GM12878 (cell line): ENCODE data around the gene RPS6KA5. TPM values are rescaled to one million over a fixed set of nuclear protein-coding genes. Genes with fewer than 3 reads are reported as not detected.

ENCODE experiments used
- ATAC-seq: fragments of 200-7000 bp; cut with Tn5 transposase; 3 replicates; pipeline ENCODE4 v1.9.1; 2020; ENCODE audit warnings: mild to moderate bottlenecking, moderate library complexity
- BruUV-seq: library from RNA; stranded (reverse); fragments of 400-500 nt; replicated peaks from 2 replicates; lab custom pipeline; 2021; lab: Mats Ljungman, UMichigan
- CTCF ChIA-PET: fragments of 300-600 bp; sonication (Branson Sonifier 250); formaldehyde crosslinking; extraction: SDS; loops from one replicate; lab custom pipeline; 2021; ENCODE audit warnings: inconsistent platforms; lab: Yijun Ruan, JAX
- POLR2A ChIA-PET: fragments of 350-600 bp; formaldehyde crosslinking; extraction: SDS; loops from one replicate; lab custom pipeline; 2021; ENCODE audit warnings: inconsistent platforms; lab: Charles Lee
- RAD21 ChIA-PET: fragments of 300-600 bp; sonication (Branson Sonifier 250); formaldehyde crosslinking; loops from one replicate; lab custom pipeline; 2023; ENCODE audit warnings: antibody characterized with exemption; ENCODE audit not compliant: unreplicated experiment; lab: Charles Lee
- SMC1A ChIA-PET: fragments of 300-600 bp; sonication (Branson Sonifier 250); formaldehyde crosslinking; loops from one replicate; lab custom pipeline; 2023; ENCODE audit not compliant: unreplicated experiment, uncharacterized antibody; lab: Charles Lee
- DNase-seq: peaks from one replicate; pipeline ENCODE4 v3.0.0-alpha.2; 2011; ENCODE audit warnings: low read depth, low spot score
- FAIRE-seq: peaks from 3 replicates; lab custom pipeline; 2011; peaks lifted over from hg19 to GRCh38; lab: Jason Lieb, UNC
- H2AFZ ChIP-seq: 2 replicates; pipeline ENCODE4 v1.6.0; 2011; ENCODE audit warnings: low read depth, low read length, control low read depth; ENCODE audit not compliant: control insufficient read depth
- H3K27ac ChIP-seq: 2 replicates; pipeline ENCODE4 v1.5.1; 2011; ENCODE audit warnings: control low read depth; ENCODE audit not compliant: control insufficient read depth, insufficient read depth
- H3K27me3 ChIP-seq, 2 experiments: replicated peaks in 1 of 2; 2 replicates each; pipeline versions ENCODE4 v1.6.0 to v1.6.1; 2011; ENCODE audit warnings: low read length in 1 of 2; ENCODE audit not compliant: control insufficient read depth in 2 of 2, insufficient read depth in 2 of 2
- H3K36me3 ChIP-seq, 2 experiments: 2 replicates each; pipeline ENCODE4 v1.5.1; 2011; ENCODE audit warnings: low read length in 1 of 2; ENCODE audit not compliant: control insufficient read depth in 2 of 2, insufficient read depth in 2 of 2
- H3K4me1 ChIP-seq: 2 replicates; pipeline ENCODE4 v1.6.1; 2011; ENCODE audit warnings: mild to moderate bottlenecking, low read length, moderate library complexity, mixed read lengths; ENCODE audit not compliant: control insufficient read depth, insufficient read depth
- H3K4me2 ChIP-seq: 2 replicates; pipeline ENCODE4 v1.6.0; 2011; ENCODE audit warnings: control low read depth; ENCODE audit not compliant: control insufficient read depth, insufficient read depth
- H3K4me3 ChIP-seq: fragments of 200-600 bp; sonication (generic); 2 replicates; pipeline ENCODE4 v1.5.1; 2016
- H3K79me2 ChIP-seq: 2 replicates; pipeline ENCODE4 v1.6.0; 2011; ENCODE audit warnings: low read length; ENCODE audit not compliant: control insufficient read depth, insufficient read depth
- H3K9ac ChIP-seq: 2 replicates; pipeline ENCODE4 v1.8.0; 2011; ENCODE audit warnings: low read length, control low read depth, mixed read lengths; ENCODE audit not compliant: control insufficient read depth, insufficient read depth
- H3K9me3 ChIP-seq: replicated peaks from 3 replicates; pipeline ENCODE4 v1.5.1; 2011; ENCODE audit warnings: mild to moderate bottlenecking, low read length; ENCODE audit not compliant: control insufficient read depth, insufficient read depth
- H4K20me1 ChIP-seq: 2 replicates; pipeline ENCODE4 v1.6.0; 2011; ENCODE audit not compliant: control insufficient read depth, insufficient read depth
- POLR2AphosphoS2 ChIP-seq: IDR thresholded peaks from 2 replicates; pipeline ENCODE4 v1.6.1; 2011; ENCODE audit warnings: low read depth, mild to moderate bottlenecking, low read length, improper control_type of control experiment, moderate library complexity
- SUZ12 ChIP-seq: fragments of 200-600 bp; sonication (generic); IDR thresholded peaks from one replicate; pipeline ENCODE4 v1.6.1; 2018; ENCODE audit warnings: antibody characterized with exemption, mild to moderate bottlenecking; ENCODE audit not compliant: unreplicated experiment
- TCF7 ChIP-seq: IDR thresholded peaks from 2 replicates; pipeline ENCODE4 v1.6.1; 2014; ENCODE audit warnings: antibody characterized with exemption, borderline replicate concordance
- WGBS: methylation state at CpG from one replicate; pipeline ENCODE4 v1.1.6; 2016; ENCODE audit warnings: low lambda C conversion rate; ENCODE audit not compliant: insufficient replicate concordance, insufficient coverage; ENCODE audit errors: missing lambda C conversion rate; 5-methylcytosine and 5-hydroxymethylcytosine counted together
- in situ Hi-C: fragments of 300-500 bp; cut with MboI; formaldehyde crosslinking; loops from 9 replicates; pipeline ENCODE4 v1.14.3; 2018; ENCODE audit warnings: mixed read lengths
- intact Hi-C: fragments of 100-400 bp; cut with micrococcal nuclease; formaldehyde crosslinking; loops from one replicate; pipeline ENCODE4 v1.14.2; 2022; ENCODE audit not compliant: unreplicated experiment
- polyA plus RNA-seq, 11 experiments: library from polyadenylated mRNA; depleted of rRNA in 4 of 11; unstranded in 6 of 11; stranded (reverse) in 5 of 11; fragments of >200 nt; fragmentation: Nextera tagmentation in 4 of 11; fragmentation: Illumina TruSeq in 1 of 11; extraction: Ambion mirVana in 4 of 11; extraction: Trizol in 1 of 11; gene quantifications; 1 replicate in 1 of 11; 2 replicates in 10 of 11; pipeline versions ENCODE4 v1.2.1 to v1.2.3, GENCODE V29; 2011 to 2016; ENCODE audit warnings: inconsistent platforms in 2 of 11, missing spikeins in 2 of 11, low read depth in 1 of 11
- total RNA-seq, 4 experiments: library from RNA; depleted of rRNA in 3 of 4; stranded (reverse); fragments of >200 nt in 3 of 4; fragmentation: Illumina TruSeq in 1 of 4; extraction: Trizol in 1 of 4; gene quantifications; 2 replicates each; pipeline versions ENCODE4 v1.2.1 to v1.2.3, GENCODE V29; 2013 to 2021
- TF ChIP-seq, protein P1 (sequence below), 3 experiments: IDR thresholded peaks in 2 of 3; conservative IDR thresholded peaks in 1 of 3; 2 replicates each; pipeline ENCODE4 v1.5.1; 2011; ENCODE audit warnings: low read depth in 3 of 3, low read length in 3 of 3, mild to moderate bottlenecking in 3 of 3, control low read depth in 2 of 3, moderate library complexity in 2 of 3, inconsistent platforms in 1 of 3, mixed read lengths in 1 of 3; ENCODE audit not compliant: control insufficient read depth in 2 of 3, insufficient read depth in 1 of 3; ENCODE audit errors: extremely low read depth in 1 of 3

RPS6KA5 gene
- total and polyA plus RNA-seq, 10 of the 15 experiments (the other 5 are each of a cell fraction or from before 2014, with no cell fraction given), result 1.4 to 7.0 (median 3.7) TPM

DNA sequence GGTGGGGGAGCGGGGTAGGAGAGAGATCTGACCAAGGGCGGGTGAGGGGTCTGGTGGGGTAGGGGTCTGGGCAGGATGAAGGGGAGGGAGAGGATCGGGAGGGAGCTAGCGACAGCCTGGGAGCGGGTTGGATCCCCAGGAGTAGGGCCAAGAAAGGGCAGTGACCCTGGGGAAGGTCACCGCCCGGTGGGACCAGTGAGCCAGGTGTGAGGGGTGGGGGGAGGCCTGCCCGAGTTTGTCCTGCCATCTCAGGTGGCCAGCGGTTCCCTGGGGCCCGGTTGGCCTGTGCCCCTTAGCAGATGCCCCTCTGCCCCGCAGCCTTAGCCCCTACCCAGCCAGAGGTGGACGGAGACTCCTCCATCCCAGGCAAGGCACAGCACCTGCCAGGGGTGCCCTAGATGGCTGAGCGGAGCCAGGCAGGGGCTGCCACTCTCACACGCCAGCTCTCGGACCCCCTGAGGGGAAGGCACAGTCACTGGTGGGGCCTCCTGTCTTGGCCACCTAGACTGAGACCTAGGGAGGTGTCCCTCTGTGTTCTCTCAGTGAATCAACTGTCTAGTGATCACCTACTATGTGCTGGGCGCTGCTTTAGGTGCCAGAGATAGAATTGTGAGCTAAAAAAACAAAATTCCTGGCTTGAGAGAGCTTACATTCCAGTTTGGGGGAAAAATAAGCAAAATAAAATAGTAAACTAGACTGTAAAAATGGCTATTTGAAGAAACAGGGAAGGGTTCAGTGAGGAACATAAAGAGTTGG lies 243.6 kb downstream of the RPS6KA5 start (continued):
- TF ChIP-seq TCF7, result no peak
- no peak for TF ChIP-seq SUZ12

DNA sequence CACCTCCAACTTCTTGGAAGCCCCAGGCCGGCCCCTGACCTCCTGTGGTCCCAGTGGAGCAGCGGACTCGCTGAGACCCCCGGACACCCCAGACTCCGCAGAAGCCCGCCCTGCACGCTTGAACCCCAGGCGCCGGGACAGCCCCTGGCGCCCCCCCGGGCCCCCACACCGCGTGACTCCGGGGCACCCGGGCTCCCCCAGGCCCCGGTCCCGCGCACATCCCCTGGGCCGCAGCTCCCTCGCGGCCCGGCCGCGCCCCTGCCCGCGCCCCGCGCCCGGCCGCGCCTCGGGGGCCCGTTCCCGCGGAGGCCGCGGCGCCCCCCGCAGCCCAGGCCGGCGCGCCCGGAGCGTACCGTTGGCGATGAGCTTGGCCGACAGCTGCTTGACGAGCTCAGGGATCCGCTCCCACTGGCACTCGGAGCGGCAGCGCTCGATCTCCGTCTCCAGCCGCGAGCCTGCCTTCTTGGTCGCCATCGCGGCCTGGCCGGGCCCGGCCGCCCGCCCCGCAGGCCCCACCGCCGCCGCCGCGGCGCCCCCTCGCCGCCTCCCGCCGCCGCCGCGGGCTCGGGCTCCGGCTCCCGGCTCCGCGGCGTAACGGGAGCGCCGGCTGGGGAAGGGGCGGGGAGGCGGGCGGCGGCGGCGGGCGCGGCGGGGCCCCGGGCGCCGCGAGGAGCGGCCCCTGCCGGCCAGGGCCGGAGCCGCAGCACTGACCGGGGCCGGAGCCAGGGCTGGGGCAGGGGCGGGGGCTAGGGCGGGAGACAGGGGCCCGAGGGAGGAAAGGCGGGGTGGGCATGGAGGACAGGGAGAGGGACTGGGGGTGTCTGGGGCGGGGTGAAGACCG lies 244.4 kb downstream of the RPS6KA5 start, which contains the start of gene TTC7B:
TSS of gene TTC7B (minus strand) at position 609 of the 841 bp plus-strand sequence. CDS start at position 474, 135 bp downstream.
- no peaks in the 10 kb centered on the region for H3K79me2 ChIP-seq
- peak within 1 kb of the TSS; percentile 21; the same call in 1 of the 2 replicates for H2AFZ ChIP-seq
- no peaks in the 10 kb centered on the region for H3K9me3 ChIP-seq
- 16% methylated on average over 30 of the region's 111 CpGs for WGBS
- TF ChIP-seq, protein P1, sequence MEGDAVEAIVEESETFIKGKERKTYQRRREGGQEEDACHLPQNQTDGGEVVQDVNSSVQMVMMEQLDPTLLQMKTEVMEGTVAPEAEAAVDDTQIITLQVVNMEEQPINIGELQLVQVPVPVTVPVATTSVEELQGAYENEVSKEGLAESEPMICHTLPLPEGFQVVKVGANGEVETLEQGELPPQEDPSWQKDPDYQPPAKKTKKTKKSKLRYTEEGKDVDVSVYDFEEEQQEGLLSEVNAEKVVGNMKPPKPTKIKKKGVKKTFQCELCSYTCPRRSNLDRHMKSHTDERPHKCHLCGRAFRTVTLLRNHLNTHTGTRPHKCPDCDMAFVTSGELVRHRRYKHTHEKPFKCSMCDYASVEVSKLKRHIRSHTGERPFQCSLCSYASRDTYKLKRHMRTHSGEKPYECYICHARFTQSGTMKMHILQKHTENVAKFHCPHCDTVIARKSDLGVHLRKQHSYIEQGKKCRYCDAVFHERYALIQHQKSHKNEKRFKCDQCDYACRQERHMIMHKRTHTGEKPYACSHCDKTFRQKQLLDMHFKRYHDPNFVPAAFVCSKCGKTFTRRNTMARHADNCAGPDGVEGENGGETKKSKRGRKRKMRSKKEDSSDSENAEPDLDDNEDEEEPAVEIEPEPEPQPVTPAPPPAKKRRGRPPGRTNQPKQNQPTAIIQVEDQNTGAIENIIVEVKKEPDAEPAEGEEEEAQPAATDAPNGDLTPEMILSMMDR (IDR thresholded peaks at IDR 0.05 in 2 of 3, conservative IDR thresholded peaks at IDR 0.05 in 1 of 3; ENCODE audit: control insufficient read depth in 2 of 3, extremely low read depth in 1 of 3, insufficient read depth in 1 of 3, low read depth in 3 of 3, low read length in 3 of 3), result peak in 2 of 3 experiments; percentile 35 to 53; a peak in 2 of 6 replicates
- TF ChIP-seq POLR2AphosphoS2, result no peak
- RAD21 ChIA-PET, result no interaction called here
- H3K4me1 ChIP-seq, result no peaks in the 10 kb centered on the region
- H3K4me2 ChIP-seq, result no peak within 1 kb of the TSS
- FAIRE-seq (no peak), ATAC-seq (peak; percentile 85), DNase-seq (no peak)
- SMC1A ChIA-PET, result no interaction called here
- POLR2A ChIA-PET, result no interaction called here
- H4K20me1 ChIP-seq, result no peaks in the 10 kb centered on the region
- intact Hi-C loops (no loop called here), in situ Hi-C loops (no loop called here)
- peaks cover 2 to 6% of the 10 kb centered on the region in 2 experiments; a peak in 3 of 4 replicates for H3K27me3 ChIP-seq
- BruUV-seq, result no TSS peak
- H3K36me3 ChIP-seq, result no peaks in the 10 kb centered on the region
- H3K4me3 ChIP-seq, result no peak within 1 kb of the TSS
- no peak within 1 kb of the TSS for H3K9ac ChIP-seq
- no peak within 1 kb of the TSS for H3K27ac ChIP-seq
- CTCF ChIA-PET, result interaction anchor here (1.0 kb wide), 1 partner anchor 57 kb away, joined by 3 read pairs; no protein-coding TSS in a partner anchor
